HuH-7 (cell line): ENCODE results near the gene BBIP1.

Experiments
- DNase-seq: peaks from one replicate; pipeline ENCODE4 v3.0.0; 2011; ENCODE audit warnings: low spot score

The BBIP1 gene

GRCh38 chr10:110918643-110919348 is at the start of gene BBIP1:
Gene BBIP1 (minus strand): TSS chr10:110919180. CDS start chr10:110918157, 1,023 bp downstream.
- no peak for DNase-seq

GRCh38 chr10:110967645-110968044 is 48.7 kb upstream of the BBIP1 start:
- no peak for DNase-seq

- DNase-seq: no peak
Observed at GRCh38 chr10:110967009-110967630, 48.1 kb upstream of the BBIP1 start.

- no peak for DNase-seq
Observed at GRCh38 chr10:110966146-110966545, 47.2 kb upstream of the BBIP1 start.

- no peak for DNase-seq
Observed at GRCh38 chr10:110965216-110965615, 46.2 kb upstream of the BBIP1 start.

- no peak for DNase-seq
Observed at GRCh38 chr10:110964681-110965080, 45.7 kb upstream of the BBIP1 start.

- no peak for DNase-seq
Observed at GRCh38 chr10:110963162-110963561, 44.2 kb upstream of the BBIP1 start.

GRCh38 chr10:110962443-110962842 is 43.5 kb upstream of the BBIP1 start:
- DNase-seq: no peak

GRCh38 chr10:110960333-110960712 is 41.3 kb upstream of the BBIP1 start:
- no peak for DNase-seq

GRCh38 chr10:110959379-110960332 is 40.7 kb upstream of the BBIP1 start:
- no peak for DNase-seq

GRCh38 chr10:110957606-110958005 is 38.6 kb upstream of the BBIP1 start:
- DNase-seq: no peak

- DNase-seq: no peak
Observed at GRCh38 chr10:110951381-110951780, 32.4 kb upstream of the BBIP1 start.

- no peak for DNase-seq
Observed at GRCh38 chr10:110947061-110947595, 28.1 kb upstream of the BBIP1 start.

- no peak for DNase-seq
Observed at GRCh38 chr10:110946496-110946895, 27.5 kb upstream of the BBIP1 start.

- no peak for DNase-seq
Observed at GRCh38 chr10:110944792-110945396, 25.9 kb upstream of the BBIP1 start.

- DNase-seq: no peak
Observed at GRCh38 chr10:110939419-110939818, 20.4 kb upstream of the BBIP1 start.

- DNase-seq: no peak
Observed at GRCh38 chr10:110936757-110937156, 17.8 kb upstream of the BBIP1 start.

- DNase-seq: no peak
Observed at GRCh38 chr10:110932505-110933180, 13.7 kb upstream of the BBIP1 start.

GRCh38 chr10:110931769-110932381 is 12.9 kb upstream of the BBIP1 start:
- no peak for DNase-seq

- DNase-seq: no peak
Observed at GRCh38 chr10:110927461-110927860, 8.5 kb upstream of the BBIP1 start.
